Measurements from ENCODE around the gene NXPE4. TPM values are rescaled to one million over a fixed set of nuclear protein-coding genes. Genes with fewer than 3 reads are reported as not detected.

The NXPE4 gene
- polyA plus RNA-seq, 3 donors = 0.21 TPM; not detected in 2

- DNase-seq = no peak
These were observed 33.2 kb downstream of the NXPE4 start for GRCh38 chr11:114562166-114562916.

DNA sequence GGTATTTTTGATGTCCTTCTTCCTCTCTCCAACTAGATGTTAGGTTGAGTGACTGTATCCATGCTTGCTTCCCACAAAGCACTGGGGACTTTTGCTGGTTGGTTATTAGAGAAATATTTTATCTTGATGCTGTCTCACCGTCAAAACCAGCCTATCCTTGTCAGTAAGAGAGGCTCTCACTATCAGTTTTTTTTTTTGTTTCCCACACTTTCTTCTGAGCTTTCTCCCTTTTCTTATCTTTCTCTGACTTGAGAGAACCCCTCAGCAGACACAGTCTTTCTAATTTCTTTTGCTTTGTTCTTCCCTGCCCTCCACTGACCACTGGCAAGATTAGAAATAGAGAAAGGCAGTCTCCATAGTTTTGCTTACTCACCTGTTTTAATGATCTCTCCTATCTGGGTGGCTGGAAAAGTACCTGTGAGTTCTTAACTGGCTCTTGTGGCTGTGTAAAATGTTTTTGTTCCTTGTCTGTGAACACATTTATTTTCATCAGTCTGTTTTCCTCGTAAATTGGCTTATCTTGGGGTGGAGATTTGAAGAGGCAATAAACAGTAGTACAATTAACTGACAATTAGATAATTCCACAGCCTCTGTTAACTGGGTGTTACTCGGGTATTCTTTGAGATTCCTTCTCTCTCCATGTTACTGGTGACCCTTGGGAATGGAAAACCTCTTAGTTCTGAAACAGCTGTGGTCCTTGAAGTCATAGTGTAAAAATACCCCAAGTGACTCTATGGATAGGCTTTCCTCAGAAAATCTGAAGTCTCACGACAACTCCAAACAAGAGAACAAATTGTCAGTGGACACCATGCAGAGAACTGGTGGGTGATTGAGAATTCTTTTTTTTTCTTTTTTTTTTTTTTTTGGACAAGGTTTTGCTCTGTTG is 35.9 kb downstream of the NXPE4 start, which contains the start of gene NXPE1:
NXPE1 (minus strand) TSS at position 457 of the 886 bp plus-strand sequence. CDS start 8,680 bp downstream, outside the sequence.
- DNase-seq = no peak

DNA sequence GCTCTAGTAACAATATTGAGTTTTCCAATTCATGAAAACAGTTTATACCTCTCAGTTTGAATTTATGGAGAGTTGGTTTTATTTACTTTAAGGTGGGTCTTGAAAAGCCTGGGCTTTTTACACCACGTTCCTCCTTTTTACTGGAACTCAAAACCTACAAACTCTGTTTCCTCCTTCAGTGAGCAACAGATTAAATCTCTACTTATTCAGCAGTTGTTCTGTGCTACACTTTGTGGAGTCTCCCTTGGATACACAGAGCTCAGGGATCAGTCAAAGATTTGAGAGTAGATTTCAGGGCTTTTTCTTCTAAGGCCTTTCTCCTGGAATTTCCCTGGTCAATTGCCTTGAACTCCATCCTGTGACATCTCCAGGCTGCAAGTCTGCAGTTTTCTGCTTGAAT is 39.5 kb downstream of the NXPE4 start:
- peak; percentile 4 for DNase-seq

DNA sequence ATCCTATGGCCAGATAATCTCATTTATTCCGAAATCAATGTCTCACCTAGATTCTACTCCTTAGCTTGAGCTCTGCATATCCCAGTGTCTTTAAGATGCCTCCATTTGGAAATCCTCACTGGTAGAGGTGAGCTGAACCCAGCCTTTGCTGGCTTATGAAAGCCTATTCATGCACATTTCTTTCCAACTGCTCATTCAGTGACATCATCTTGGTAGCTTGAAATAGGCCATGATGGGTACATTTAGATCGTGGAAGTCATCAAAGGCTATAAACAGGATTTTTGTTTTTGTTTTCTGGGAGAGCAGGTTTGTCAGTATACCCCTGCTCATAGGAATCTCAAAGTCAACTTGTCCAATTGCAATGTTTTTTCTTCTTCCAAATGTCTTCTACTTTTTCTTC is 41.9 kb downstream of the NXPE4 start:
- no peak for DNase-seq

- DNase-seq = no peak
These were observed 44.5 kb downstream of the NXPE4 start for GRCh38 chr11:114551060-114551459.

GRCh38 chr11:114525682-114526081 is 69.9 kb downstream of the NXPE4 start:
- no peak for DNase-seq

DNA sequence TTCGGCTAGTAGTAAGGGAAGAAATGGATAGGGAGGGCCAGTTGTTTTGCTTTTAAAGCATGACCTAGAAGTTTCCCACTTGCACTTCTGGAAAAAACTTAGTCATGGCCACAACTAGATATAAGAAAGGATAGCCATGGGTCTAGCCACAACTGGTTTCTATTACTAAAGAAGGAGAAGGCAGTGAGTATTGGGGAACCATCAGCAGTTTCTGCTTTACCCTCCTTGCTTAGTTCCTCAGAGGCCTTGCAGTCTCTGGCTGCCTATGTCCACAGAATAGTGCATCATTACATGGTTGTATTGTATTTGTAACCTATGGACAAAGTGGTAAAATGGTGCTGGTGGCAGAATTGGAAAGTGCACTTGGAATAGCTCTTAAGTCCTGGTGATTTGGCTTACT is 71.5 kb downstream of the NXPE4 start:
- DNase-seq = no peak

GRCh38 chr11:114522818-114523217 is 72.8 kb downstream of the NXPE4 start:
- no peak for DNase-seq

Other genes with a start within 250 kb of the NXPE4 start
- gene C11orf71, start 195.3 kb downstream of the NXPE4 start, polyA plus RNA-seq (ENCODE audit: insufficient read length in 3 of 3) = 10 to 100 TPM; 15.8 to 18.3 (median 18.0) TPM
- gene RBM7, start 195.1 kb downstream of the NXPE4 start, polyA plus RNA-seq (ENCODE audit: insufficient read length in 3 of 3) = 10 to 100 TPM; 46.9 to 55.1 (median 48.2) TPM
- gene REXO2, start 156.3 kb downstream of the NXPE4 start, polyA plus RNA-seq (ENCODE audit: insufficient read length in 3 of 3) = 100 to 1,000 TPM in 2 of 3 donors, 10 to 100 TPM in 1; 99.0 to 129 (median 117) TPM
- gene NXPE1, start 35.9 kb downstream of the NXPE4 start, polyA plus RNA-seq (ENCODE audit: insufficient read length in 3 of 3) = under 1 TPM in 2 of 3 donors, not detected in 1; 0.04 to 0.16 TPM
- gene NXPE2, start 82.7 kb upstream of the NXPE4 start, polyA plus RNA-seq (ENCODE audit: insufficient read length in 3 of 3) = under 1 TPM; 0.27 to 0.47 (median 0.37) TPM